Spleen (tissue), 11 donors: ENCODE results near the gene OR6B1. TPM values are rescaled to one million over a fixed set of nuclear protein-coding genes. Genes with fewer than 3 reads are reported as not detected.

ENCODE experiments used
- DNase-seq: peaks from one replicate; pipeline ENCODE4 v3.0.0-alpha.2; 2020
- H3K27ac ChIP-seq, 8 donors: fragments of 200-600 bp; sonication (generic) in 7 of 8; 1 replicate in 4 of 8; 2 replicates in 4 of 8; pipeline versions ENCODE4 v1.5.0 to v1.8.0; 2016 to 2021; ENCODE audit warnings: inconsistent platforms in 4 of 8, mild to moderate bottlenecking in 4 of 8, moderate library complexity in 1 of 8
- H3K27me3 ChIP-seq, 7 donors: fragments of 200-600 bp; sonication (generic) in 6 of 7; replicated peaks in 1 of 7; 1 replicate in 4 of 7; 2 replicates in 3 of 7; pipeline versions ENCODE4 v1.5.0 to v1.8.0; 2016 to 2021; ENCODE audit warnings: inconsistent platforms in 3 of 7, mild to moderate bottlenecking in 1 of 7
- H3K36me3 ChIP-seq, 6 donors: fragments of 200-600 bp; sonication (generic) in 5 of 6; 1 replicate in 4 of 6; 2 replicates in 2 of 6; pipeline versions ENCODE4 v1.5.0 to v1.8.0; 2016 to 2021; ENCODE audit warnings: inconsistent platforms in 2 of 6
- H3K4me1 ChIP-seq, 6 donors: fragments of 200-600 bp; sonication (generic) in 5 of 6; 1 replicate in 3 of 6; 2 replicates in 3 of 6; pipeline versions ENCODE4 v1.5.0 to v1.8.0; 2016 to 2021; ENCODE audit warnings: inconsistent platforms in 3 of 6
- H3K4me3 ChIP-seq, 8 donors: fragments of 200-600 bp; sonication (generic) in 7 of 8; 1 replicate in 4 of 8; 2 replicates in 4 of 8; pipeline versions ENCODE4 v1.5.0 to v1.8.0; 2016 to 2021; ENCODE audit warnings: inconsistent platforms in 4 of 8, mild to moderate bottlenecking in 4 of 8, moderate library complexity in 2 of 8
- H3K9me3 ChIP-seq, 8 donors: fragments of 200-600 bp; sonication (generic) in 7 of 8; 1 replicate in 4 of 8; 2 replicates in 4 of 8; pipeline versions ENCODE4 v1.5.0 to v1.8.0; 2016 to 2021; ENCODE audit warnings: inconsistent platforms in 4 of 8
- CTCF ChIP-seq, 11 experiments: fragments of 200-600 bp in 7 of 11; fragments of 450-650 bp in 4 of 11; sonication (generic) in 4 of 11; IDR thresholded peaks in 8 of 11; conservative IDR thresholded peaks in 3 of 11; 1 replicate in 7 of 11; 2 replicates in 4 of 11; pipeline versions ENCODE4 v1.4.0 to v1.8.0; 2016 to 2021; ENCODE audit warnings: antibody characterized with exemption in 11 of 11, inconsistent platforms in 4 of 11, mild to moderate bottlenecking in 1 of 11
- POLR2A ChIP-seq, 3 donors: fragments of 450-650 bp; IDR thresholded peaks; one replicate each; pipeline ENCODE4 v1.5.1; 2017; ENCODE audit warnings: antibody characterized with exemption in 3 of 3, mild to moderate bottlenecking in 1 of 3
- POLR2AphosphoS5 ChIP-seq, 3 donors: sonication (generic); formaldehyde crosslinking; IDR thresholded peaks; one replicate each; pipeline ENCODE4 v1.5.1; 2017; ENCODE audit warnings: antibody characterized with exemption in 3 of 3
- WGBS, 5 donors: extraction: QIAGEN DNeasy Blood & Tissue Kit in 3 of 5; methylation state at CpG; one replicate each; pipeline versions ENCODE4 v1.1.5 to v1.1.7; 2013 to 2018; 5-methylcytosine and 5-hydroxymethylcytosine counted together
- intact Hi-C: fragments of 100-400 bp; cut with DNase I; formaldehyde crosslinking; loops from one replicate; pipeline ENCODE4 v1.15.0; 2023; ENCODE audit warnings: low total_unique reads
- polyA plus RNA-seq, 3 donors: library from polyadenylated mRNA; stranded (reverse); fragments of 200-250 nt; gene quantifications; one replicate each; pipeline ENCODE4 v1.2.1, GENCODE V29; 2013
- total RNA-seq, 7 donors: library from RNA; depleted of rRNA in 3 of 7; stranded (reverse); fragments of >200 nt in 3 of 7; fragmentation: NEBNext Ultra II Directional in 4 of 7; extraction: Animal tissue kit (Norgen Biotek cat#: 25700) in 4 of 7; gene quantifications; one replicate each; pipeline versions ENCODE4 v1.1.0 to v1.2.1, GENCODE V29; 2016 to 2021
- donor health status: healthy with polysubstance abuse.
- donor health status: DM: no; HTN: no; CAD: no; lungs with moderate emphysema.
- donor health status: DM: no; HTN: no; CAD: no.
- donor health status: Bipolar disorder and iron deficiency.
- donor health status: healthy.
- donor health status: DM: no; HTN: no; CAD: no.
- donor health status: DM: yes; HTN: yes; CAD: no.

The OR6B1 gene
- total and polyA plus RNA-seq, 10 donors = not detected

- Histone ChIP-seq H3K4me1 (no peaks in the 10 kb centered on the region), H3K27ac (no peak overlapping the region), H3K36me3 (no peaks in the 10 kb centered on the region), H3K27me3 (peaks cover 0 to 2% (median 0%) of the 10 kb centered on the region in 7 donors), H3K4me3 (no peak overlapping the region), H3K9me3 (no peaks in the 10 kb centered on the region)
- intact Hi-C loops = no loop called here
- DNase-seq = no peak
- 69 to 88% (median 76%) methylated on average over 3 of the region's 3 CpGs for WGBS, 5 donors
- TF ChIP-seq POLR2A (IDR thresholded peaks at IDR 0.05) = no peak
- TF ChIP-seq CTCF (IDR thresholded peaks at IDR 0.05 in 8 of 11, conservative IDR thresholded peaks at IDR 0.05 in 3 of 11) = no peak
- TF ChIP-seq POLR2AphosphoS5 (IDR thresholded peaks at IDR 0.05) = no peak
These were observed 41.3 kb upstream of the OR6B1 start for GRCh38 chr7:143958781-143959180.

- WGBS, 5 donors = 69 to 81% (median 74%) methylated on average over 5 of the region's 5 CpGs
- Histone ChIP-seq H3K4me1 (no peaks in the 10 kb centered on the region), H3K4me3 (no peak overlapping the region), H3K27ac (no peak overlapping the region), H3K27me3 (peaks cover 0 to 2% (median 0%) of the 10 kb centered on the region in 7 donors), H3K9me3 (no peaks in the 10 kb centered on the region), H3K36me3 (no peaks in the 10 kb centered on the region)
- intact Hi-C loops = no loop called here
- no peak for DNase-seq
- no peak for TF ChIP-seq POLR2A (IDR thresholded peaks at IDR 0.05)
- no peak for TF ChIP-seq POLR2AphosphoS5 (IDR thresholded peaks at IDR 0.05)
- no peak for TF ChIP-seq CTCF (IDR thresholded peaks at IDR 0.05 in 8 of 11, conservative IDR thresholded peaks at IDR 0.05 in 3 of 11)
These were observed 39.1 kb upstream of the OR6B1 start for GRCh38 chr7:143960813-143961610.

GRCh38 chr7:143965280-143965679 lies 34.8 kb upstream of the OR6B1 start:
- Histone ChIP-seq H3K4me1 (no peaks in the 10 kb centered on the region), H3K27me3 (no peaks in the 10 kb centered on the region), H3K9me3 (no peaks in the 10 kb centered on the region), H3K4me3 (no peak overlapping the region), H3K36me3 (no peaks in the 10 kb centered on the region), H3K27ac (no peak overlapping the region)
- 69 to 86% (median 82%) methylated on average over 2 of the region's 2 CpGs for WGBS, 5 donors
- TF ChIP-seq POLR2A (IDR thresholded peaks at IDR 0.05) (no peak), POLR2AphosphoS5 (IDR thresholded peaks at IDR 0.05) (no peak), CTCF (IDR thresholded peaks at IDR 0.05 in 8 of 11, conservative IDR thresholded peaks at IDR 0.05 in 3 of 11) (no peak)
- intact Hi-C loops = no loop called here
- DNase-seq = no peak

- peaks cover 0 to 5% (median 2%) of the 10 kb centered on the region in 8 donors for H3K9me3 ChIP-seq
- no peak overlapping the region for H3K4me3 ChIP-seq
- H3K4me1 ChIP-seq = no peaks in the 10 kb centered on the region
- no peaks in the 10 kb centered on the region for H3K36me3 ChIP-seq
- 75 to 86% (median 80%) methylated on average over 4 of the region's 4 CpGs for WGBS, 5 donors
- intact Hi-C loops = no loop called here
- H3K27ac ChIP-seq = no peak overlapping the region
- no peak for DNase-seq
- TF ChIP-seq POLR2AphosphoS5 (IDR thresholded peaks at IDR 0.05) (no peak), CTCF (IDR thresholded peaks at IDR 0.05 in 8 of 11, conservative IDR thresholded peaks at IDR 0.05 in 3 of 11) (no peak), POLR2A (IDR thresholded peaks at IDR 0.05) (no peak)
- H3K27me3 ChIP-seq = no peaks in the 10 kb centered on the region
These were observed 32.7 kb upstream of the OR6B1 start for GRCh38 chr7:143967398-143967797.
